A549 (cell line): ENCODE data around the gene CRYBG3.

Source experiments
- EHF ChIP-seq: fragments of 250-450 bp; sonication (Bioruptor Pico); IDR thresholded peaks from 2 replicates; pipeline ENCODE4 v1.5.0; 2020; ENCODE audit warnings: mild to moderate bottlenecking
- HDAC2 ChIP-seq: fragments of 200-600 bp; sonication (generic); IDR thresholded peaks from 2 replicates; pipeline ENCODE4 v1.6.1; 2016
- POLR2A ChIP-seq: IDR thresholded peaks from 2 replicates; pipeline ENCODE4 v1.6.1; 2012; ENCODE audit warnings: mild to moderate bottlenecking, low read length
- POLR2AphosphoS2 ChIP-seq: conservative IDR thresholded peaks from 2 replicates; pipeline ENCODE4 v1.6.1; 2012; ENCODE audit warnings: low read length, improper control_type of control experiment, inconsistent platforms
- RAD21 ChIP-seq, 2 experiments: fragments of >200 bp in 1 of 2; sonication (Bioruptor Twin) in 1 of 2; formaldehyde crosslinking in 1 of 2; IDR thresholded peaks in 1 of 2; conservative IDR thresholded peaks in 1 of 2; 2 replicates in 1 of 2; 3 replicates in 1 of 2; pipeline ENCODE4 v1.6.1; 2012 to 2018; ENCODE audit warnings: inconsistent platforms in 1 of 2
- SREBF2 ChIP-seq: fragments of 450-650 bp; IDR thresholded peaks from 2 replicates; pipeline ENCODE4 v1.6.1; 2014; ENCODE audit warnings: mild to moderate bottlenecking, moderate library complexity
- TP53 ChIP-seq: fragments of 250-450 bp; sonication (Bioruptor Pico); IDR thresholded peaks from 2 replicates; pipeline ENCODE4 v1.5.0; 2021; ENCODE audit warnings: mild to moderate bottlenecking, moderate library complexity
- USF2 ChIP-seq: fragments of 450-650 bp; IDR thresholded peaks from 2 replicates; pipeline ENCODE4 v1.6.1; 2014; ENCODE audit warnings: antibody characterized with exemption
- ZFP36 ChIP-seq: fragments of 450-650 bp; IDR thresholded peaks from 2 replicates; pipeline ENCODE4 v1.6.1; 2014; ENCODE audit warnings: borderline replicate concordance; ENCODE audit not compliant: partially characterized antibody
- TF ChIP-seq, protein P1 (sequence below): fragments of >200 bp; sonication (Bioruptor Twin); formaldehyde crosslinking; IDR thresholded peaks from 3 replicates; pipeline ENCODE4 v1.5.1; 2016
- TF ChIP-seq, protein P2 (sequence below): fragments of 200-600 bp; sonication (generic); IDR thresholded peaks from 2 replicates; pipeline ENCODE4 v1.6.1; 2016; ENCODE audit warnings: antibody characterized with exemption, mild to moderate bottlenecking, moderate library complexity
- TF ChIP-seq, protein P3 (sequence below): fragments of >200 bp; sonication (Bioruptor Twin); formaldehyde crosslinking; IDR thresholded peaks from 3 replicates; pipeline ENCODE4 v1.6.1; 2016

GRCh38 chr3:97991293-97991682 lies 169.5 kb downstream of the CRYBG3 start:
- TF ChIP-seq, protein P1, sequence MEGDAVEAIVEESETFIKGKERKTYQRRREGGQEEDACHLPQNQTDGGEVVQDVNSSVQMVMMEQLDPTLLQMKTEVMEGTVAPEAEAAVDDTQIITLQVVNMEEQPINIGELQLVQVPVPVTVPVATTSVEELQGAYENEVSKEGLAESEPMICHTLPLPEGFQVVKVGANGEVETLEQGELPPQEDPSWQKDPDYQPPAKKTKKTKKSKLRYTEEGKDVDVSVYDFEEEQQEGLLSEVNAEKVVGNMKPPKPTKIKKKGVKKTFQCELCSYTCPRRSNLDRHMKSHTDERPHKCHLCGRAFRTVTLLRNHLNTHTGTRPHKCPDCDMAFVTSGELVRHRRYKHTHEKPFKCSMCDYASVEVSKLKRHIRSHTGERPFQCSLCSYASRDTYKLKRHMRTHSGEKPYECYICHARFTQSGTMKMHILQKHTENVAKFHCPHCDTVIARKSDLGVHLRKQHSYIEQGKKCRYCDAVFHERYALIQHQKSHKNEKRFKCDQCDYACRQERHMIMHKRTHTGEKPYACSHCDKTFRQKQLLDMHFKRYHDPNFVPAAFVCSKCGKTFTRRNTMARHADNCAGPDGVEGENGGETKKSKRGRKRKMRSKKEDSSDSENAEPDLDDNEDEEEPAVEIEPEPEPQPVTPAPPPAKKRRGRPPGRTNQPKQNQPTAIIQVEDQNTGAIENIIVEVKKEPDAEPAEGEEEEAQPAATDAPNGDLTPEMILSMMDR: no peak
- TF ChIP-seq HDAC2 (no peak), SREBF2 (no peak), EHF (CRISPR knock-in tag) (no peak), ZFP36 (no peak), USF2 (no peak), RAD21 (conservative IDR thresholded peaks at IDR 0.05 in 1 of 2, IDR thresholded peaks at IDR 0.05 in 1 of 2) (no peak), TP53 (CRISPR knock-in tag) (no peak), POLR2AphosphoS2 (no peak), POLR2A (no peak)
- TF ChIP-seq, protein P2, sequence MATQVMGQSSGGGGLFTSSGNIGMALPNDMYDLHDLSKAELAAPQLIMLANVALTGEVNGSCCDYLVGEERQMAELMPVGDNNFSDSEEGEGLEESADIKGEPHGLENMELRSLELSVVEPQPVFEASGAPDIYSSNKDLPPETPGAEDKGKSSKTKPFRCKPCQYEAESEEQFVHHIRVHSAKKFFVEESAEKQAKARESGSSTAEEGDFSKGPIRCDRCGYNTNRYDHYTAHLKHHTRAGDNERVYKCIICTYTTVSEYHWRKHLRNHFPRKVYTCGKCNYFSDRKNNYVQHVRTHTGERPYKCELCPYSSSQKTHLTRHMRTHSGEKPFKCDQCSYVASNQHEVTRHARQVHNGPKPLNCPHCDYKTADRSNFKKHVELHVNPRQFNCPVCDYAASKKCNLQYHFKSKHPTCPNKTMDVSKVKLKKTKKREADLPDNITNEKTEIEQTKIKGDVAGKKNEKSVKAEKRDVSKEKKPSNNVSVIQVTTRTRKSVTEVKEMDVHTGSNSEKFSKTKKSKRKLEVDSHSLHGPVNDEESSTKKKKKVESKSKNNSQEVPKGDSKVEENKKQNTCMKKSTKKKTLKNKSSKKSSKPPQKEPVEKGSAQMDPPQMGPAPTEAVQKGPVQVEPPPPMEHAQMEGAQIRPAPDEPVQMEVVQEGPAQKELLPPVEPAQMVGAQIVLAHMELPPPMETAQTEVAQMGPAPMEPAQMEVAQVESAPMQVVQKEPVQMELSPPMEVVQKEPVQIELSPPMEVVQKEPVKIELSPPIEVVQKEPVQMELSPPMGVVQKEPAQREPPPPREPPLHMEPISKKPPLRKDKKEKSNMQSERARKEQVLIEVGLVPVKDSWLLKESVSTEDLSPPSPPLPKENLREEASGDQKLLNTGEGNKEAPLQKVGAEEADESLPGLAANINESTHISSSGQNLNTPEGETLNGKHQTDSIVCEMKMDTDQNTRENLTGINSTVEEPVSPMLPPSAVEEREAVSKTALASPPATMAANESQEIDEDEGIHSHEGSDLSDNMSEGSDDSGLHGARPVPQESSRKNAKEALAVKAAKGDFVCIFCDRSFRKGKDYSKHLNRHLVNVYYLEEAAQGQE: no peak
- TF ChIP-seq, protein P3, sequence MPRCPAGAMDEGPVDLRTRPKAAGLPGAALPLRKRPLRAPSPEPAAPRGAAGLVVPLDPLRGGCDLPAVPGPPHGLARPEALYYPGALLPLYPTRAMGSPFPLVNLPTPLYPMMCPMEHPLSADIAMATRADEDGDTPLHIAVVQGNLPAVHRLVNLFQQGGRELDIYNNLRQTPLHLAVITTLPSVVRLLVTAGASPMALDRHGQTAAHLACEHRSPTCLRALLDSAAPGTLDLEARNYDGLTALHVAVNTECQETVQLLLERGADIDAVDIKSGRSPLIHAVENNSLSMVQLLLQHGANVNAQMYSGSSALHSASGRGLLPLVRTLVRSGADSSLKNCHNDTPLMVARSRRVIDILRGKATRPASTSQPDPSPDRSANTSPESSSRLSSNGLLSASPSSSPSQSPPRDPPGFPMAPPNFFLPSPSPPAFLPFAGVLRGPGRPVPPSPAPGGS: no peak
